Mucosa of descending colon (tissue), 3 donors: Measurements from ENCODE around the gene CEP126. TPM values are rescaled to one million over a fixed set of nuclear protein-coding genes. Genes with fewer than 3 reads are reported as not detected.

Experiments
- ATAC-seq: fragments of 200-7000 bp; cut with Tn5 transposase; one replicate; pipeline ENCODE4 v1.9.1; 2020; ENCODE audit warnings: mild to moderate bottlenecking, moderate library complexity
- DNase-seq, 3 donors: peaks; one replicate each; pipeline ENCODE4 v3.0.0-alpha.2; 2020
- H3K36me3 ChIP-seq: fragments of 200-600 bp; one replicate; pipeline ENCODE4 v1.8.0; 2021; ENCODE audit warnings: low read depth, mild to moderate bottlenecking
- H3K4me1 ChIP-seq: fragments of 200-600 bp; one replicate; pipeline ENCODE4 v1.8.0; 2021; ENCODE audit warnings: low read depth, mild to moderate bottlenecking
- H3K4me3 ChIP-seq: fragments of 200-600 bp; one replicate; pipeline ENCODE4 v1.8.0; 2021; ENCODE audit warnings: mild to moderate bottlenecking
- H3K9me3 ChIP-seq: fragments of 200-600 bp; one replicate; pipeline ENCODE4 v1.8.0; 2021; ENCODE audit warnings: mild to moderate bottlenecking
- CTCF ChIP-seq: fragments of 200-600 bp; IDR thresholded peaks from one replicate; pipeline ENCODE4 v1.8.0; 2022; ENCODE audit warnings: antibody characterized with exemption, mild to moderate bottlenecking
- intact Hi-C, 2 donors: fragments of 100-400 bp; cut with DNase I in 1 of 2; cut with micrococcal nuclease in 1 of 2; formaldehyde crosslinking; loops; one replicate each; pipeline versions ENCODE4 v1.11.0 to v1.11.1; 2022; cut with DNase I, micrococcal nuclease
- total RNA-seq, 3 donors: library from RNA; stranded (reverse); fragmentation: NEBNext Ultra II Directional in 2 of 3; extraction: Animal tissue kit (Norgen Biotek cat#: 25700) in 2 of 3; gene quantifications; one replicate each; pipeline versions ENCODE4 v1.2.1 to v1.2.4, GENCODE V29; 2021 to 2023
- donor health status: DM: no; HTN: no; CAD: no; lungs with moderate emphysema.
- donor health status: DM: no; HTN: no; CAD: no.
- donor health status: DM: no; HTN: yes; CAD: no.

CEP126 gene
- total RNA-seq, 3 donors from 2014 or later = 3.7 to 7.4 (median 4.1) TPM

- ATAC-seq (no peak), DNase-seq (no peak)
- H3K4me3 ChIP-seq = no peak overlapping the region
- TF ChIP-seq CTCF = no peak
- no peaks in the 10 kb centered on the region for H3K9me3 ChIP-seq
- H3K36me3 ChIP-seq = no peaks in the 10 kb centered on the region
- intact Hi-C loops = no loop called here
- H3K4me1 ChIP-seq = no peaks in the 10 kb centered on the region
Observed at GRCh38 chr11:101929294-101929915, 14.6 kb downstream of the CEP126 start.

GRCh38 chr11:101931692-101932091 is 16.9 kb downstream of the CEP126 start:
- Histone ChIP-seq H3K9me3 (no peaks in the 10 kb centered on the region), H3K36me3 (no peaks in the 10 kb centered on the region), H3K4me3 (no peak overlapping the region), H3K4me1 (no peaks in the 10 kb centered on the region)
- DNase-seq (no peak), ATAC-seq (no peak)
- intact Hi-C loops = no loop called here
- TF ChIP-seq CTCF = no peak

GRCh38 chr11:101940901-101941520 is 26.2 kb downstream of the CEP126 start:
- Histone ChIP-seq H3K4me3 (no peak overlapping the region), H3K4me1 (no peaks in the 10 kb centered on the region), H3K9me3 (no peaks in the 10 kb centered on the region), H3K36me3 (no peaks in the 10 kb centered on the region)
- ATAC-seq (no peak), DNase-seq (no peak)
- intact Hi-C loops = loop anchor here in 1 of 2 donors (10.0 kb wide), 1 partner anchor 76 kb away; no protein-coding TSS in a partner anchor
- TF ChIP-seq CTCF = no peak

- DNase-seq (no peak), ATAC-seq (peak; percentile 45)
- Histone ChIP-seq H3K4me3 (no peak overlapping the region), H3K9me3 (no peaks in the 10 kb centered on the region), H3K36me3 (no peaks in the 10 kb centered on the region), H3K4me1 (no peaks in the 10 kb centered on the region)
- intact Hi-C loops = loop anchor here in 1 of 2 donors (10.0 kb wide), 1 partner anchor 80 kb away; no protein-coding TSS in a partner anchor
- TF ChIP-seq CTCF = no peak
Observed at GRCh38 chr11:101944923-101945322, 30.1 kb downstream of the CEP126 start.

GRCh38 chr11:101945448-101945847 is 30.6 kb downstream of the CEP126 start:
- Histone ChIP-seq H3K4me3 (no peak overlapping the region), H3K4me1 (no peaks in the 10 kb centered on the region), H3K9me3 (no peaks in the 10 kb centered on the region), H3K36me3 (no peaks in the 10 kb centered on the region)
- DNase-seq (no peak), ATAC-seq (no peak)
- no peak for TF ChIP-seq CTCF
- intact Hi-C loops = loop anchor here in 1 of 2 donors (10.0 kb wide), 1 partner anchor 81 kb away; no protein-coding TSS in a partner anchor
